ENCODE results near the gene RETREG3.
A peak's percentile ranks its signal among the peaks of the same experiment; 100 is the strongest.
"Not testable (repeated sequence)": the region's sequence is repeated elsewhere in the genome, so short reads cannot be mapped to it uniquely, and the experiment has no call there.

The RETREG3 gene, protein sequence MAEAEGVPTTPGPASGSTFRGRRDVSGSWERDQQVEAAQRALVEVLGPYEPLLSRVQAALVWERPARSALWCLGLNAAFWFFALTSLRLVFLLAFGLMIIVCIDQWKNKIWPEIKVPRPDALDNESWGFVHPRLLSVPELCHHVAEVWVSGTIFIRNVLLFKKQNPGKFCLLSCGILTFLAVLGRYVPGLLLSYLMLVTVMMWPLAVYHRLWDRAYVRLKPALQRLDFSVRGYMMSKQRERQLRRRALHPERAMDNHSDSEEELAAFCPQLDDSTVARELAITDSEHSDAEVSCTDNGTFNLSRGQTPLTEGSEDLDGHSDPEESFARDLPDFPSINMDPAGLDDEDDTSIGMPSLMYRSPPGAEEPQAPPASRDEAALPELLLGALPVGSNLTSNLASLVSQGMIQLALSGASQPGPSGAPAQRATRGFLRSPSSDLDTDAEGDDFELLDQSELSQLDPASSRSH

DNA sequence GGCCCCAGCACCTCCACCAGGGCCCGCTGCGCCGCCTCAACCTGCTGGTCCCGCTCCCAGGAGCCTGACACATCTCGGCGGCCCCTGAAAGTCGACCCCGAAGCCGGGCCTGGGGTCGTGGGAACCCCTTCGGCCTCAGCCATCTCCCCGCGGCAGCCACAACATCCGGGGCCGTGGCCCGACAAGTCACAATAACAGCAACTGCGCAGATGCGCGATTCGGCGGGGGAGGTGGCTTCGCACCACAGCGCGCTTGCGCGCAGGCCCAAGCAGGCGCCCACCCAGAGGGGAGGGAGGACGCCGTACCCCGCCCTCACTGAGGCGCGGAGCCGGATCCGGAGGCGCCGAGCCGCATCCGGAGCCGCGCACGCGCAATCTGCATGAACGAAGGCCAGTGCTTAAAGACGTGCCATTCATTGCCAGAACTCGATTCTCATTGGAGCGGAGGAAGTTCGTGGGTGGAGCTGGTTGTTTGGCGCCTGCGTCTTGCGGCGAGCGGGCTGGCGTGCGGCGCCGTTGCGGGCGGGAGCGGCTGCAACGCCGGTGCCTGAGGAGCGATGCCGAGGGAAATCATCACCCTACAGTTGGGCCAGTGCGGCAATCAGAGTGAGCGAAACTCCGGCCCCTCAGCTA is at the start of gene RETREG3, which contains the start of gene TUBG1:
RETREG3 (minus strand) TSS at position 193 of the 632 bp plus-strand sequence; CDS start at position 143, 50 bp downstream.
TUBG1 (plus strand) TSS at position 502 of the 632 bp plus-strand sequence; CDS start at position 557, 55 bp downstream.
- DNase-seq, result peak; percentile 97 to 99

- DNase-seq, result no peak
Observed at GRCh38 chr17:42657824-42658588, 48.8 kb upstream of the RETREG3 start.

GRCh38 chr17:42655528-42655927 is 46.4 kb upstream of the RETREG3 start:
- DNase-seq, result no peak

- no peak for DNase-seq
Observed at GRCh38 chr17:42653179-42654124, 44.3 kb upstream of the RETREG3 start.

DNA sequence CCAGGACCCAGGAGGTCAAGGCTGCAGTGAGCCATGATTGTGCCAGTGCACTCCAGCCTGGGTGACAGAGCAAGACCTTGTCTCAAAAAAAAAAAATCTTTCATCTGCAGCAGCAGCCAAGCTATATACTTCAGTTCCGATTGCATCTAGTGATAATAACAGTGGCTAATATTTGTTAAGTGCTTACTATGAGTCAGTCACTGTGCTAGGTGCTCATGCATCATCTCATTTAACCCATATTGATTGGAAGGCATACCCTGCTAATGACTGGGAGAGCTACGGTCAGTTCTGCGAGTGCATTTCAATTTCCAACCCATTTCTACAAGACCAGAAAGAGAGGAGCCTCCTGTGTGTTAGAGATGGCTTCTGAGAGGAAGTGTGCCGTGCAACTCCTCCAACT is 42.2 kb upstream of the RETREG3 start:
- DNase-seq, result no peak

- no peak for DNase-seq
Observed at GRCh38 chr17:42647778-42648177, 38.6 kb upstream of the RETREG3 start.

DNA sequence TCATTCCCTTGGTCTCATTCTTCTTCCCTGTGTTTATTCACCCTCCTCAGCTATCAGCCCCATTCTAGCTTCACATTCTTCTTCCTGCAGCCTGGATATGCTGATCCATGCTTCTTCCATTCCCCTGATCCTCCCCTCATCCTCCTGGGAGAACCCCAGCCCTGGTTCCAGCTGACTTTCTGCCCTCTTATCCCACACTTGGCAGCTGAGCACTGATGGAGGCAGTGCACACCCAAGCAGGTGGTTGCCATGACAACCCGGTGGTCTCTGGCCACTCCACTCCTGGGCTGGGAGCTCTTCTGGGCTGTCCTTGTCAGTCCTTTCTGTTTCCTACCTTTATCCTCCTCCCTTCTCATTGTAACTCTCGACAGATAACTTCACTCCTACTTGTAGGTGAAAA is 33.2 kb upstream of the RETREG3 start:
- DNase-seq, result no peak

GRCh38 chr17:42640121-42640520 is 30.9 kb upstream of the RETREG3 start:
- DNase-seq, result no peak

DNA sequence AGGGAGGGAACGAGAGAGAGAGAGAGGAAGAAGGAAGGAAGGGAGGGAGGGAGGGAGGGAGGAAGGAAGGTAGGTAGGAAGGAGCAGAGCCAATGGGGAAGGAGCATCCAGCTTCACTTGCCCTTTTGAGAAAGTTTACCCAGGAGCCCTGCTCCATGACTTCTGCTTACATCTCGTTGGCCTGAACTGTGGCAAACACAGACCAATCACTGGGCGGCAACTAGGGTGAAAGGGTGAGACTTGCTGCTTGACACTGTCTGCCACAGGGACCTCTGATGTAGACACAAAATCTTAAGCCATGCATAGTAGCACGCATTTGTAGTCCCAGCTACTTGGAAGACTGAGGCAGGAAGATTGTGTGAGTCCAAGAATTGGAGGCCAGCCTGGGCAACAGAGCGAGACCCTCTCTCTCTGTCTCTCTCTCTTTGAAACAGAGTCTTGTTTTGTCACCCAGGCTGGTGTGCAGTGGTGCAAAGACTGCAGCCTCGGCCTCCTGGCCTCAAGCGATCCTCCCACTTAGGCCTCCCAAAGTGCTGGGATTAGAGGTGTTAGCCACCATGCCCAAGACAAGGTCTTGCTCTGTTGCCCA is 30.4 kb upstream of the RETREG3 start:
- DNase-seq, result no peak

DNA sequence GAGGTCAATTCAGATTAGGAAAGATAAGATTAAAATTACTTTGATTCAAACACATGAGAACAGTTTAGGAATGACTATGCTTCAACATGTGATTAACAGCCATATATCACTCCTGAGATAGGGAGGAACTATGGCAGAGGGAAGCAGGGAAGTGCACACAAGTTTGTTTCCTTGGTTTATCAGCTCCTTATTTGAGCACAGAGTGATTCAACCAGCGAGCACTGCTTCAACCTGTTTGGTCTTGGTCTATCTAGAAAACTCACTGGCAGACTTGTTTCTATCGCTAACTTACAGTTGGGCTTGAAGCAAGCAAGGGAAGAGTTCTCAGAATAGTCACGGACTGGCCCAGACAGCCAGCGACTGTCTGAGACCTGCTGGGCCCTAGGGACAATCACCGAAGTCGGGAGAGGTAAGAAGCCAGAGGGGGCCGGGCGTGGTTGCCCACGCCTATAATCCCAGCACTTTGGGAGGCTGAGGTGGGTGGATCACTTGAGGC is 23.8 kb upstream of the RETREG3 start:
- no peak for DNase-seq

- no peak for DNase-seq
Observed at GRCh38 chr17:42629411-42630009, 20.3 kb upstream of the RETREG3 start.

GRCh38 chr17:42627032-42627764 is 18.0 kb upstream of the RETREG3 start:
- not testable (repeated sequence) for DNase-seq

DNA sequence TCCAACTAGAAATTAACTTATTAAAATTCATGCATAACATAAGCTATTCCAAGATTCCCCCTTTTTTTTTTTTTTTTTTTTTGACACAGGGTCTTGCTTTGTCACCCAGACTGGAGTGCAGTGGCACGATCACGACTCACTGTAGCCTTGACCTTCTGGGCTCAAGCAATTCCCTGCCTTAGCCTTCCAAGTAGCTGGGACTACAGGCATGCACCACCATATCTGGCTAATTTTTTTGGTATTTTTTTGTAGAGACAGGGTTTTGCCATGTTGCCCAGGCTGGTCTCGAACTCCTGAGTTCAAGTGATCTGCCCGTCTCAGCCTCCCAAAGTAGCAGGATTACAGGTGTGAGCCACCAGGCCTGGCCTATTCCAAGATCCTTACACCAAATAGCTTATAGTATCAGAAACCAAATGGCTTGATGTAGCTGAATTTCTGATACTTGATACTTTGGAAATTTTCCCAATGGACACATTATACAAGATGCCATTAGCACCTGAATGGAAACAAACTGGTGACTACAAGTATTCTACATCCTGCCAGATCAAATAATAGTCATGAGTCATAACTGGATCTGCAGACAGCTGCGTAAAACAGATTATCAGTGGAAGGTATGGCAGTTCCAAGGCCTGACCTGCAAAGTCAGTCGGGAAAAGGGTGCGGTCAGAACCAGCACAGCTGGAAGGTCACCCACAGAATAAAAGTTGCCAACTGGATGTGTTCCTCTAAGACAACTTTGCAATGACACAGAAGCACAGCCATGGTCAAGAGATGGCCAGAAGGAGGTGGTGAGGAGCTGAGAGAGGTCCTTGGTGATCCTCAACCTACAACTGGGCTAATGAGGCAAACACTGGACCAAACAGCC is 14.8 kb upstream of the RETREG3 start:
- DNase-seq, result no peak

DNA sequence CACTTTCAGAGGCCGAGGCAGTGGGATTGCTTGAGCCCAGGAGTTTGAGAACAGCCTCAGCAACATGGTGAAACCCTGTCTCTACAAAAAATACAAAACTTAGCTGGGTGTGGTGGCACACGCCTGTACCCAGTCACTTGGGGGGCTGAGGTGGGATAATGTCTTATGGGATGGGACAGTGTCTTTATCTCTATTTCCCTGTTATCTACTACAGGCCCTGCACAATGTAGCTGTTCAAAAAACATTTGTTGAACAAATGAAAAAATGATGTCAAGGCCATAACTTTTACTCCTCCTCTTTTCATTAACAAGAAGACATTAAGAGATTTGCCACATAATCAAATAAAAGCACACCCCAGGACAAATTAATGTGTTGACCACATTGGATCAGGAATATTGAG is 14.1 kb upstream of the RETREG3 start:
- DNase-seq, result no peak

DNA sequence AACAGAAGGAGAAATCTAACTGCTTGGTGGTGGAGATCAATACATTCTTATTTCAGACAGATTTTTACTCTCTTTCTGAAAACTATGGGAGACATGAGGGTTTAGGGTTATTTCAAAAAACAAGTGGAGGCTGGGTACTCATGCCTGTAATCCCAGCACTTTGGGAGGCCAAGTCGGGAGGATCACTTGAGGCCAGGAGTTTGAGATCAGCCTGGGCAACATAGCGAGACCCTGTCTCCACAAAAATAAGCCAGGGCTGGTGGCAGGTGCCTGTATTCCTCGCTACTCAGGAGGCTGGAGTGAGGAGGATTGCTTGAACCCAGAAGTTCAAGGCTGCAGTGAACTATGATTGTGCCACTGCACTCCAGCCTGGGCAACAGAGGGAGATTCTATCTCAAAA is 12.8 kb upstream of the RETREG3 start:
- not testable (repeated sequence) for DNase-seq

DNA sequence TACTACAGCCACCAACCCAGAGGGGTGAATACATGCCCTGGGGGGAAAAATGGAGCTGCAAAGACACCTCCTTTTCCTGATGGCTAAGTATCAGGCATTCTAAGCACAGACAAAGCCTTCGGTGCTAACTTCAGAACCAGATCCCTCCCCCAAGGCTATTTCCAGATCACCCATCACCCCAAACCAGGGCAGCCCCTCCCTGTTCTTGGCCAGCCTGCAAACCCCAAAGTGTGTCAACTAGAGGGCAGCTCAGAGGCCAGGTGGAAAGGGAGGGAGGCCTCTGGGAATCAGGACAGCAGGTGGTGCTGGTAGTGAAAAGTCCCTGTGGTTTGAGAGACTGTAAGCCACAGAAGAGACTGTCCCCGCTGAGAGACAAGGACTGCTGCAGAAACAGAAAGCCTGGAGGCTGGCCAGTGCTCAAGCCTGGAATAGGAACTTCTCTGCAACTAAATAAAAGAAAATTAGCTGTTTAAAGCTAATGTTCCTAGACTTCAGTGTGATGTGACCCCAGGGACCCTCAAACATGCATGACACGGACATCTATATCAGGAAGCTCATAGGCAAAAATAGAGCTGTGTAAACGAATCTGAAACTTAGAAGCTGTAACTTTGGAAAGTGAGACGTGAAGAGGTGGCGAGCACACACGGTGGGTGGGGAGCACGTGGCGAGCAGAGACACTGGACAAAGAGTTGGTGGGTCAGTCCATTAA is 9.4 kb upstream of the RETREG3 start:
- DNase-seq, result peak; percentile 36 to 70

- no peak for DNase-seq
Observed at GRCh38 chr17:42617956-42618431, 8.8 kb upstream of the RETREG3 start.

- no peak for DNase-seq
Observed at GRCh38 chr17:42613699-42614295, 4.6 kb upstream of the RETREG3 start.
